HepG2 (cell line): ENCODE measurements around the gene FUT6. TPM values are rescaled to one million over a fixed set of nuclear protein-coding genes. Genes with fewer than 3 reads are reported as not detected.

ENCODE experiments used
- ADNP ChIP-seq: sonication (generic); formaldehyde crosslinking; IDR thresholded peaks from 2 replicates; pipeline ENCODE4 v1.4.0; 2020; ENCODE audit warnings: missing genetic modification reagents
- ARID3A ChIP-seq: IDR thresholded peaks from 2 replicates; pipeline ENCODE4 v1.6.1; 2012; ENCODE audit warnings: low read depth, low read length, improper control_type of control experiment
- ARNT ChIP-seq: fragments of 450-650 bp; IDR thresholded peaks from 2 replicates; pipeline ENCODE4 v1.6.1; 2017
- E2F1 ChIP-seq: sonication (generic); formaldehyde crosslinking; IDR thresholded peaks from 2 replicates; pipeline ENCODE4 v1.5.0; 2020; ENCODE audit warnings: missing genetic modification reagents
- FOXA1 ChIP-seq, 2 experiments: fragments of 450-650 bp in 1 of 2; sonication (generic) in 1 of 2; formaldehyde crosslinking in 1 of 2; IDR thresholded peaks; 2 replicates each; pipeline versions ENCODE4 v1.4.0 to v1.6.1; 2016 to 2020; ENCODE audit warnings: missing genetic modification reagents in 1 of 2
- KDM5B ChIP-seq: sonication (generic); formaldehyde crosslinking; IDR thresholded peaks from 2 replicates; pipeline ENCODE4 v1.4.0; 2020; ENCODE audit warnings: missing genetic modification reagents, mild to moderate bottlenecking, borderline replicate concordance
- MXD4 ChIP-seq: IDR thresholded peaks from 2 replicates; pipeline ENCODE4 v1.6.1; 2016; ENCODE audit warnings: mild to moderate bottlenecking, missing biosample characterization, missing genetic modification reagents
- NFIC ChIP-seq: IDR thresholded peaks from 2 replicates; pipeline ENCODE4 v1.6.1; 2012; ENCODE audit warnings: mild to moderate bottlenecking, low read length, inconsistent platforms
- NR0B2 ChIP-seq: sonication (generic); formaldehyde crosslinking; IDR thresholded peaks from 2 replicates; pipeline ENCODE4 v1.4.0; 2020; ENCODE audit warnings: mild to moderate bottlenecking, missing genetic modification reagents
- PHF5A ChIP-seq: IDR thresholded peaks from one replicate; pipeline ENCODE4 v1.6.1; 2018; ENCODE audit warnings: low read depth, missing genetic modification reagents; ENCODE audit not compliant: unreplicated experiment
- SALL1 ChIP-seq: sonication (generic); formaldehyde crosslinking; IDR thresholded peaks from 2 replicates; pipeline ENCODE4 v1.8.0; 2022; ENCODE audit warnings: mild to moderate bottlenecking, missing genetic modification reagents
- SMC3 ChIP-seq: IDR thresholded peaks from 2 replicates; pipeline ENCODE4 v1.6.1; 2011; ENCODE audit warnings: low read length, improper control_type of control experiment
- STAG1 ChIP-seq: sonication (generic); formaldehyde crosslinking; IDR thresholded peaks from 2 replicates; pipeline ENCODE4 v1.4.0; 2020; ENCODE audit warnings: missing genetic modification reagents
- TRIM24 ChIP-seq: sonication (generic); formaldehyde crosslinking; IDR thresholded peaks from 2 replicates; pipeline ENCODE4 v1.8.0; 2022; ENCODE audit warnings: mild to moderate bottlenecking, missing genetic modification reagents
- TSC22D2 ChIP-seq: sonication (generic); formaldehyde crosslinking; IDR thresholded peaks from 2 replicates; pipeline ENCODE4 v1.5.1; 2020; ENCODE audit warnings: missing genetic modification reagents, mild to moderate bottlenecking, borderline replicate concordance
- ZBTB4 ChIP-seq: sonication (generic); formaldehyde crosslinking; IDR thresholded peaks from 2 replicates; pipeline ENCODE4 v1.4.0; 2020; ENCODE audit warnings: missing genetic modification reagents, mild to moderate bottlenecking, borderline replicate concordance
- ZFP37 ChIP-seq: sonication (generic); formaldehyde crosslinking; IDR thresholded peaks from 2 replicates; pipeline ENCODE4 v1.4.0; 2020; ENCODE audit warnings: missing genetic modification reagents, borderline replicate concordance
- ZNF124 ChIP-seq: sonication (generic); formaldehyde crosslinking; IDR thresholded peaks from 2 replicates; pipeline ENCODE4 v1.4.0; 2020; ENCODE audit warnings: missing genetic modification reagents
- ZNF33A ChIP-seq: sonication (generic); formaldehyde crosslinking; IDR thresholded peaks from 2 replicates; pipeline ENCODE4 v1.5.1; 2020; ENCODE audit warnings: missing genetic modification reagents, mild to moderate bottlenecking, moderate library complexity, borderline replicate concordance
- ZNF34 ChIP-seq: sonication (generic); formaldehyde crosslinking; IDR thresholded peaks from 2 replicates; pipeline ENCODE4 v1.4.0; 2020; ENCODE audit warnings: mild to moderate bottlenecking, missing genetic modification reagents, borderline replicate concordance
- ZNF709 ChIP-seq: sonication (generic); formaldehyde crosslinking; IDR thresholded peaks from 2 replicates; pipeline ENCODE4 v1.5.0; 2020; ENCODE audit warnings: mild to moderate bottlenecking, missing genetic modification reagents
- ZNF710 ChIP-seq: sonication (generic); formaldehyde crosslinking; IDR thresholded peaks from 2 replicates; pipeline ENCODE4 v1.5.0; 2020; ENCODE audit warnings: mild to moderate bottlenecking, missing genetic modification reagents, borderline replicate concordance
- polyA plus RNA-seq, 8 experiments: library from polyadenylated mRNA; depleted of rRNA in 3 of 8; stranded (reverse) in 7 of 8; unstranded in 1 of 8; fragments of >200 nt; fragmentation: Illumina TruSeq in 4 of 8; extraction: Trizol in 4 of 8; gene quantifications; 2 replicates each; pipeline versions ENCODE4 v1.2.1 to v1.2.3, GENCODE V29; 2011 to 2016; ENCODE audit warnings: low read depth in 4 of 8, missing spikeins in 1 of 8, mixed read lengths in 1 of 8; ENCODE audit not compliant: insufficient read depth in 1 of 8
- total RNA-seq, 5 experiments: library from RNA; depleted of rRNA; stranded (reverse); fragments of >200 nt; fragmentation: Illumina TruSeq; extraction: Trizol; gene quantifications; 2 replicates each; pipeline ENCODE4 v1.2.3, GENCODE V29; 2016; ENCODE audit warnings: low read depth in 1 of 5

The FUT6 gene
- total and polyA plus RNA-seq, 2 of the 13 experiments (the other 11 are each of a cell fraction or from before 2014, with no cell fraction given), result 8.2 to 27.7 TPM

- TF ChIP-seq ZBTB4 (peak; percentile 78), STAG1 (CRISPR knock-in tag) (peak; percentile 28; the same call in 1 of the 2 replicates), ZNF33A (no peak), KDM5B (peak; percentile 57; the same call in 1 of the 2 replicates), ARID3A (no peak; the same call in 1 of the 2 replicates), TSC22D2 (CRISPR knock-in tag) (no peak), FOXA1 (IDR thresholded peaks at IDR 0.05) (no peak), FOXA1 (CRISPR knock-in tag; IDR thresholded peaks at IDR 0.05) (peak; percentile 61), NFIC (0 out of 2 replicates have a peak, but pooled peaks have one; percentile 13), ZNF124 (CRISPR knock-in tag) (0 out of 2 replicates have a peak, but pooled peaks have one; percentile 43), SMC3 (no peak), PHF5A (CRISPR knock-in tag) (no peak), SALL1 (CRISPR knock-in tag) (peak; percentile 88), ADNP (CRISPR knock-in tag) (no peak; the same call in none of the 2 replicates), ZNF709 (CRISPR knock-in tag) (no peak), ZNF710 (CRISPR knock-in tag) (peak; percentile 79; the same call in 1 of the 2 replicates), ZFP37 (CRISPR knock-in tag) (peak; percentile 46; the same call in 1 of the 2 replicates), NR0B2 (CRISPR knock-in tag) (0 out of 2 replicates have a peak, but pooled peaks have one; percentile 44), TRIM24 (CRISPR knock-in tag) (no peak), ZNF34 (CRISPR knock-in tag) (no peak), MXD4 (CRISPR knock-in tag) (no peak), ARNT (no peak), E2F1 (CRISPR knock-in tag) (peak; percentile 33; the same call in 1 of the 2 replicates)
Measured at GRCh38 chr19:5880604-5881078, 41.1 kb upstream of the FUT6 start (continued).
